ENCODE data around the gene PATZ1.

DNA sequence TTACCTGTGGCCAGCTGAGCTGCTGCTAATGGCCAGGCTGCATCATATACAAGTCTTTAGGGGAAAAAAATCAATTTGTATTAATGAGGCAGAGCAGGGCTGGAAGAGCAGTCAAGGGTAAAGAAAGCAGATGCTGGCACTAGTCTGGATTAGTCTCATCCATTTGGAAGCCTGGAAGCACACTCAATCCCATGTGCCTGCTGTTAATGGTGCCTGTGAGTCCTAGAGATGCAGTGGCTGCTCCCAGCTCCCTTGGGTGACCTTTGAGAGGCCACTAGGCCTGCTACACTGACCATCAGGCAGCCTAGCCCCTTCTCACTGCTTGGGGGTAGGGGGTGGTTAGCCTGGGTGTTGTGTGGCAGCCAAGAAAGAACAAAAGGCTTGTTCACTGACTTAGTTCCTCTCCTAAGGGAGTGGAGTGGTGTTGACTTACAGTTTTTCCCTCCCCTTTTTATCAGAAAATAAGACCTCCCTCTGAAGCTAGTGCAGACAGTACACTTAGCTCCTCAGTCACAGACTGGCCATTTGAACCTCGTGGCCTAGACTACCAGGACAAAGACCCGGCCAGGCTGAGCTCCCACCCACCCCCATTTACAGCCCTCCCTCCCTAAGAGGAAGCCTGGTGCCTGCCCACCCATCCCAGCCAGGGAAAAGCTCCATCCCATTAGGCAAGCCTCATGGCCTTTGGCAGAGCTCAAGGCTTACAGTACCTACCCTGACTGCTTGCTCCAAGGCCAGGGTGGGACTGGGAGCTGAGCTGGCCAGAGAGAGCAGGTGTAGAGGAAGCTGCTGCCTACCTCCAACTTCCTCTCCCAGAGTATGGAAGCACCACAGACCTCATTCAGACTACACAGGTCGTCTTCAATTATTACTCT is 61.6 kb downstream of the PATZ1 start:
- TF ChIP-seq, protein P1, sequence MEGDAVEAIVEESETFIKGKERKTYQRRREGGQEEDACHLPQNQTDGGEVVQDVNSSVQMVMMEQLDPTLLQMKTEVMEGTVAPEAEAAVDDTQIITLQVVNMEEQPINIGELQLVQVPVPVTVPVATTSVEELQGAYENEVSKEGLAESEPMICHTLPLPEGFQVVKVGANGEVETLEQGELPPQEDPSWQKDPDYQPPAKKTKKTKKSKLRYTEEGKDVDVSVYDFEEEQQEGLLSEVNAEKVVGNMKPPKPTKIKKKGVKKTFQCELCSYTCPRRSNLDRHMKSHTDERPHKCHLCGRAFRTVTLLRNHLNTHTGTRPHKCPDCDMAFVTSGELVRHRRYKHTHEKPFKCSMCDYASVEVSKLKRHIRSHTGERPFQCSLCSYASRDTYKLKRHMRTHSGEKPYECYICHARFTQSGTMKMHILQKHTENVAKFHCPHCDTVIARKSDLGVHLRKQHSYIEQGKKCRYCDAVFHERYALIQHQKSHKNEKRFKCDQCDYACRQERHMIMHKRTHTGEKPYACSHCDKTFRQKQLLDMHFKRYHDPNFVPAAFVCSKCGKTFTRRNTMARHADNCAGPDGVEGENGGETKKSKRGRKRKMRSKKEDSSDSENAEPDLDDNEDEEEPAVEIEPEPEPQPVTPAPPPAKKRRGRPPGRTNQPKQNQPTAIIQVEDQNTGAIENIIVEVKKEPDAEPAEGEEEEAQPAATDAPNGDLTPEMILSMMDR (conservative IDR thresholded peaks at IDR 0.05; ENCODE audit: low read length) = no peak
- no peak for TF ChIP-seq EZH2phosphoT487 (IDR thresholded peaks at IDR 0.05; ENCODE audit: borderline replicate concordance, low read depth, low read length)

Data from OCI-LY7 (cell line).